ENCODE measurements around the gene CIBAR2. TPM values are rescaled to one million over a fixed set of nuclear protein-coding genes. Genes with fewer than 3 reads are reported as not detected.
A peak's percentile ranks its signal among the peaks of the same experiment; 100 is the strongest.
"Not testable (repeated sequence)": the region's sequence is repeated elsewhere in the genome, so short reads cannot be mapped to it uniquely, and the experiment has no call there.

CIBAR2 gene
- total RNA-seq, 1 donor from 2014 or later: not detected

DNA sequence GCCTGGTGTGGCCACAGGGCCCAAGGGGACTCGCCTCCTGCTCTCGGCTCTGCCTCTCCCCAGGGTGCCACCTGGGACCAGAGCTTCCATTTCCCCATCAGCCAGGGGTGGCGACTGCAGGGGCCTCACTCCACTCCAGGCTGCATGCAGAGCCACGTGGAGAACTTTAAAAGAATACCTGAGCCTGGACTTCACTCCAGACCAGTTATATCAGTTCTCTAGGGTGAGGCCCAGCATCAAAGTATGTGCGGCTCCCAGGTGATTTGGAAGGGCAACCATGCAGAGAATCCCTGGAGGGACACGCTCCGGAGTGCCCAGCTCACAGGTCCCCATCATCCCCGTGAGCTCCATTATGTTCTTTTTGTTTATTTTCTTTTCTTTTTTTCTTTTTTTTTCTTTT, 44.8 kb downstream of the CIBAR2 start:
- DNase-seq (ENCODE audit: low spot score) (no peak), ATAC-seq (no peak)

- DNase-seq (ENCODE audit: low spot score): no peak
- ATAC-seq: no peak
These were observed 45.2 kb downstream of the CIBAR2 start for GRCh38 chr16:85067024-85067423.

GRCh38 chr16:85066346-85066885, 45.9 kb downstream of the CIBAR2 start:
- ATAC-seq (no peak), DNase-seq (ENCODE audit: low spot score) (no peak)

- ATAC-seq: no peak
- no peak for DNase-seq (ENCODE audit: low spot score)
These were observed 47.2 kb downstream of the CIBAR2 start for GRCh38 chr16:85065099-85065498.

DNA sequence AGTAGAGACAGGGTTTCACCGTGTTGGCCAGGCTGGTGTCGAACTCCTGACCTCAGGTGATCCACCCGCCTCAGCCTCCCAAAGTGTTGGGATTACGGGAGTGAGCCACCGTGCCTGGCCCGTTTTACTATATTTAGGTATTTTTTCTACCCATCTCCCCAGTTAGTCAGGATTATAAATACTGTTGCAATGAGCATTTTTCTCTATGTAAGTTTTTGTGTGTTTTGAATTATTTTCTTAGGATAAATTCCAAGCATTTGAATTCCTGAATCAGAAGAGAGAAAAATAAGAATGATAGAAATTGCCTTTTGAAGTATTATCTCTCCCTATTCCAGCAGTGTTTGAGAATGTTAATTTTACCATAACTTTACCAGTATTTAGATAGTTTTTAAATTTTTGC, 48.1 kb downstream of the CIBAR2 start:
- DNase-seq (ENCODE audit: low spot score) (no peak), ATAC-seq (no peak)

DNA sequence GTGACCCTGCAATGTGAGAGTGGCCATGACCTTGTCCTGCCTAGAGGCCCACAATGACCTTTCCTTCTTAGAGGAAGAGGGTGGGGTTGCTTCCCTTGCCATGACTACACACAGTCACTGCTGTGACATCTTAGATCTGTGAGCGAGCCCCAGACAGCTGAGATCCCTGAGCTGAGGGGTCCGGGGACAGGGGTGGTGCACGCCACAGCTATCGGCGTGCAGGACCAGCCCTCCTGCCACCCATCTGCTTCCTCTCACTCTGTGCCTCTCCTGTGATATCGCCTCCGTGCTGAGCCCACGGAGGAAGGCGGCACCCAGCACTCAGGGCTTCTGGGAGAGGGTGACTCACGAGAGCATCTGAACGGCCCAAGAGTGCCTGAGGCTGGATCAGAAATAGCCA, 49.4 kb downstream of the CIBAR2 start:
- no peak for DNase-seq (ENCODE audit: low spot score)
- ATAC-seq: no peak

- DNase-seq (ENCODE audit: low spot score) (no peak), ATAC-seq (no peak)
These were observed 49.9 kb downstream of the CIBAR2 start for GRCh38 chr16:85062323-85062722.

- DNase-seq (ENCODE audit: low spot score) (peak; percentile 56), ATAC-seq (peak; percentile 37)
These were observed 50.7 kb downstream of the CIBAR2 start for GRCh38 chr16:85061566-85061965.

DNA sequence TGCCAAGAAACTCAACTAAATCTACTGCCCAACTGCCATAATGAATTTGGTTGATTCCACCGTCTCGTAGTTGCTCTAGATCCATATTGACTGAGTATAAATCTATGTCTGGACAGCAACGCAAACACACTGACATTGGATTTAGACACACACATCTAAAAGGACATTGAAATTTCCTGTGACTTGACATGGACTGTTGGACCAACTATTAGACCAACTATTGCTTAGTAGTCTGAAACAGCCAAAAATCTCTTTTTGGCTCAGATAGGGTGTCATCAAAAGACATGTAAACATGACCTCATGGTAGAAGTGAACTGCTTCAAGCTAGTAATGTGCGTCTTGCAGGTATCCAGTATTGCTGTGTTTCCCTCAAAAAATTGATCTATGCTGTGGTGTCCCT, 53.4 kb downstream of the CIBAR2 start:
- peak; percentile 62 for ATAC-seq

DNA sequence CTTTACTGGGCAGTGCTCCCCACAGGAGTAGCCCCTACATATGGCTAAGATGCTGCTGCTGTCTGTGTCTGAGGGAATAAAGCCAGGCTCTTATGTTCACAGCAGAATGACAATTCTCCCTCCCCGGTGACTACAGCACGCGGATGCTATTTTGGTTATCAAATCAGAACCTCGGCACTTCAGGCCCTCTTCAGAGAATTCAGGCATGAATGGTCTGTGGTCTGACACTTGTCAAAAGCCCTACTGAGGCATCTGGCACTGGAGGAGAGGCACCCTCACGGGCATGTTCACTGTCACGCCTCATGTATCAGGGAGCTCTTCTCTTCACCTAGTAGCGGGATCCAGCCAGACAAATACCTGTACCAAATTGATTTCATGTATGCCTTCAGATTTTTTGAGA, 54.3 kb downstream of the CIBAR2 start:
- DNase-seq (ENCODE audit: low spot score): no peak

More for the DNA sequence above, 53.4 kb downstream of the CIBAR2 start:
- no peak for DNase-seq (ENCODE audit: low spot score)

DNA sequence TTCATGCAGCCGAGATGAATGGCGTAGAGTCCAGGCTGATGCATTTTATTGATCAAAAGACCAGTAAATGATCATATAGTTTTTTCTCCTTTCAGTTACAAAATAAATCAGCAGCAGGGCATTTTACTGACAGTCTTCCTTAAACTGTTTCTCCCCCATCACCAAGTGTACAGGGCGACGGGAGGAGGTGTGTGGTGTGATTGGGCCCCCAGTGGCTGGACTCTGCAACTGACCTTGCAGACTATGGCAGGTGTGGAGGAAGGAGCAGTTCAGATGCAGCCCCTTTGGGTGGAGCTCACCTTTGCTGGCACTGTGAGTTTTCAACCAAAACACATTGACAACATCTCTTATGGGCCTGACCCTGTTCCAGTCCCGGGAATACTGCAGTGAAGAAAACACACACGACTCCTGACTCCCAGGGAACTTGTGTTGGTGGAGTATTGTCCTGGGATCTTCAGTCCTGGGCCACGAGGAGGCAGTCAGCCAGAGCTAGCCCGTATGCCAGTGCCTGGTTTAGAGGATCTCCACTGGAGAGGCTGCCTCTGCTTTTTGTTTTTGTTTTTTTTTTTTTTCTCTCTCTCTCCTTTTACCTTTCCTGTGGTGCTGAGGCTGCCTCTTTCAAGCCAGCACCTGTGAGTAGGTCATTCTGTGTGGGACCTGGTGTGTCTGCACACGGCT, 54.9 kb downstream of the CIBAR2 start:
- ATAC-seq: no peak
- DNase-seq (ENCODE audit: low spot score): no peak

More for the DNA sequence above, 54.3 kb downstream of the CIBAR2 start:
- ATAC-seq: no peak

GRCh38 chr16:85056211-85056748, 56.0 kb downstream of the CIBAR2 start:
- DNase-seq (ENCODE audit: low spot score) (no peak), ATAC-seq (peak; percentile 24)

DNA sequence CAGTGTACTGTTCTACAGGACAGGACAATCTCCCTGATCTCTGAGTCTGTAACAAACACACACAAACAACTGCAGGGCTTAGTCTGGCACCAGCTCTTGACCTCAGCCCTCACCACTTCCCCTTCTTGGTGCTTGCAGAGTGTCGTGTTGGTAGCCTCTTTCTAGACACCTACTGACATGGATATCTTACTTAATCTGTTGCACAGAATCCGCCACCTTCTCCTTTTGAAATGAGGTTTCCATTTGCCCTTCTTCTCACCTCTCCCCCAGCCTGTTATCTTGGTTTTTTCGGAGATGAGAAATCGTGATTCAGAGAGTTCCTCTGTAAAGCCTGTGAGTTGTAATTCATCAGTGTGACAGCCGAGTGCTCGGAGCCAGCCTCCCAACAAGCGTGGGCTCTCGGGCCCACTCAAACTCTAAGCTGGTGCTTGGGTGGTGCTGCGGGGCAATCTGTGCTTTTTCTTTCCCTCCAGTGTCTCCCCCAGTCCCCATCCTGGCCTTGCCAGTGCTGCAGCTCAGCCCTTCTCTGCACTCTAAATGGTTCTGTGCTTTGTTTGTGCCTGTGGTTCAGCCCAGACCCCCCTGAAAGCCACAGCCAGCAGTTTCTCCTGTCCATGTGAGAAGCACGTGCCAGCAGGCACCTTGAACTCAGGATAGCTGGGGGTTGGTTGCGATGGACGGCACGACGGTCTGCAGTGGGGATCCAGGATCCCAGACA, 56.6 kb downstream of the CIBAR2 start:
- DNase-seq (ENCODE audit: low spot score) (no peak), ATAC-seq (peak; percentile 86)

DNA sequence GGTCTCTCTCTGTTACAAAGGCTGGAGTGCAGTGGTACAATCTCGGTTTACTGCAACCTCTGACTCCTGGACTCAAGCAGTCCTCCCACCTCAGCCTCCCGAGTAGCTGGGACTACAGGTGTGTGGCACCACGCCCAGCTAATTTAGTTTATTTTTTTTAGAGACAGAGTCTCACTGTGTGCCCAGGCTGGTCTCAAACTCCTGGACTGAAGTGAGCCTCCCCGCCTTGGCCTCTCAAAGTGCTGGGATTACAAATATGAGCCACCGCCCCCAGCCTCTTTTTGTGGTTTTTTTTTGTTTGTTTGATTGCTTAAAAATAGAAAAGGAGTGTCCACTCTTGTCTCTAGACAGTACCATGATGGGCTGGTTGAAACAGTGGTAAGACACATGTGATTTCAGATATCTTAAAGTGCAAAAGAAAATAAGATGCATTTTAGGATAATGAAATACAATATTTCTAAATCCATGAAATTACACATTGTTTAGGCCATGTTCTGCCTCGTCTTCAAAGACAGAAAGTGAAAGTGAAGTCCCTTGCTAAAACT, 57.3 kb downstream of the CIBAR2 start:
- ATAC-seq: no peak
- no peak for DNase-seq (ENCODE audit: low spot score)

DNA sequence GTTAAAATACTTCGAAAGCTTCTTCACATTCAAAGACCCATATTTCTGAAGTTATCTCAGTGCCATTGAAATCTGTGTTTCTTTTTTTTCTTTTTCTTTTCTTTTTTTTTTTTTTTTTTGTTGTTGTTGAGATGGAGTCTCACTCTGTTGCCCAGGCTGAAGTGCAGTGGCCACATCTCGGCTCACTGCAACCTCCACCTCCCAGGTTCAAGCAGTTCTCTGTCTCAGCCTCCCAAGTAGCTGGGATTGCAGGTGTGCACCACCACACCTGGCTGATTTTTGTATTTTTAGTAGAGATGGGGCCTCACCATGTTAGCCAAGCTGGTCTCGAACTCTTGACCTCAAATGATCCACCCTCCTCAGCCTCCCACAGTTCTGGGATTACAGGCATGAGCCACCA, 58.0 kb downstream of the CIBAR2 start:
- DNase-seq (ENCODE audit: low spot score); ATAC-seq: not testable (repeated sequence)

DNA sequence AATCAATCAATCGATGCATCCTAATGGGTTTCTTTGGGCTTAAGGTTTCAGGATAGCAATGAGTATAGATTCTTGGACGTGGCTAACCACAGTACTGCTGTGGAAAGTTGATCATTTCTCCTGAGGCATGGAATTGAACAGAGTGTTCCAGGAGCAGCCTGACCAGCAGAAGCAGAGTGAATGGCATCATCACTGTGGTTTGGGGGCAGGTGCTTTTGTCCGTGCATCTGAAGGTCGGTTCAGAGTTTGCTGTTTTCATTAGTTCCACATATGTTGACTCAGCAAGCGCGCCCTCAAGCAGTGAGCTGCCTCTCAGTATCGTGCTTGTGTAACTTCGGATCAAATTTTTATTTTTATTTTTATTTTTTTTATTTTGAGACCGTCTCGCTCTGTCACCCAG, 59.7 kb downstream of the CIBAR2 start:
- ATAC-seq (no peak), DNase-seq (ENCODE audit: low spot score) (no peak)

DNA sequence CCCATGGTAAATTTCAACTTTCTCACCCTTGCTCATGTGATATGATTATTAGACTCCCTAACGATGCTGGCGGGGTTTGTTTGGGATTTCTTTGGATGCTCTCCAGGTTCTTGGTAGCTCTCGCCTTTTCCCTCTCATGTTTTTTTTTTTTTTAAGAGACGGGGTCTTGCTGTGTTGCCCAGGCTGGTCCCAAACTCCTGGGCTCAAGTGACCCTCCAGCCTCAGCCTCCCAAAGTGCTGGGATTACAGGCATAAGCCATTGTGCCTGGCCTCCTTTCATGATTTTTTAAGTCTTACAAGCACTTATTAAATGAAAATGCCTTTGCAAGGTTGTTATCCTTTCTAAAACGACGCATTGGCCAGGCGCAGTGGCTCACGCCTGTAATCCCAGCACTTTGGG, 60.6 kb downstream of the CIBAR2 start:
- DNase-seq (ENCODE audit: low spot score): no peak

DNA sequence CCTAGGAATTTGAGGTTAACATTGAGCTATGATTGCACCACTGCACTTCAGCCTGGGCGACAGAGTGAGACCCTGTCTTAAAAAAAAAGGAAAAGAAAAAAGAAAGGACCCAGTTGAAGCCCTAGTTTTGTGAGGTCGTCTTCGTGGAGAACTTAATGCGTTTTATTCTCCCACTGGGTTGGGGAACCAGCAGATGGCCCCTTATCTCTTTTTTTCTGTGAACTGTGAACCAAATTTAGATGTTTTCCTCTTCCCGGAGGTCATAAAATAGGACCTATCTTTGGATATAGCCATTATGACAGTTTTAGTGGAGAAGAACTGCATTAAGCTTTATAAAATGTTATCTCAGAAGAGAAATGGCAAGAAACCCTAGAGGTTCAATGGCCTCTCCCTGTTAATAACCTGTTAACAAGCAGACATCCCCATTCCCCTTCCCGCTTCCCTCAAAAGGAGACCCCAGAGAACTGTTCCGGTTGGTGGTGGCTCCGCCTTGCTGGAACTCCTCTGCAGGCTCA, 61.1 kb downstream of the CIBAR2 start:
- no peak for DNase-seq (ENCODE audit: low spot score)
- ATAC-seq: no peak

More for the DNA sequence above, 60.6 kb downstream of the CIBAR2 start:
- ATAC-seq: no peak

DNA sequence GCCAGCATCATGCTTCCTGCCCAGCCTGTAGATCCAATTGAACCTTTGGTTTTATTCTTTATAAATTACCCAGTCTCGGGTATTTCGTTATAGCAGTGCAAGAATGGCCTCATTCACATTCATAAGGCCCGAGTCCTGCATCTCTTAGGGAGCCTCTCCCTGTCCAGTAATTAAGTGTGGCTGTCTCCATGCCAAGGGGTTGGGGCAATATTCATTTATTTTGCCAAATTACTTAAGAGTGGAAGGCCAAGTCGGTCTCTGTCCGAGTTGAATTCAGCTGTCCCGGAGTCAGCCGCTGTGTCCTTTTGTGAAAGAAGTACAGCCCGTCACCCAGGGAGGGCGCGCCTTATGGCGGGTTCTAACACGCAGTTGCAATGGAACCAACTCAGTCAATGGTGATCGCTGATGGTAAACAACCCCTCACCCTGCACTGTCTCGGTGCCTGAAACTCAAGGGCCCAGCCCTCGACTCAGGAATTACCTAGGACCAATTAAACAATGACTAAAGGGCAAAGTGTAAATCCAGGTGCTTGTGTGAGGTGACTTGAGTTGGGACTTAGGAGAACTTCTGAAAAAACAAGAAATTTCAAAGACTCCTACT, 62.5 kb downstream of the CIBAR2 start:
- ATAC-seq (no peak), DNase-seq (ENCODE audit: low spot score) (no peak)

DNA sequence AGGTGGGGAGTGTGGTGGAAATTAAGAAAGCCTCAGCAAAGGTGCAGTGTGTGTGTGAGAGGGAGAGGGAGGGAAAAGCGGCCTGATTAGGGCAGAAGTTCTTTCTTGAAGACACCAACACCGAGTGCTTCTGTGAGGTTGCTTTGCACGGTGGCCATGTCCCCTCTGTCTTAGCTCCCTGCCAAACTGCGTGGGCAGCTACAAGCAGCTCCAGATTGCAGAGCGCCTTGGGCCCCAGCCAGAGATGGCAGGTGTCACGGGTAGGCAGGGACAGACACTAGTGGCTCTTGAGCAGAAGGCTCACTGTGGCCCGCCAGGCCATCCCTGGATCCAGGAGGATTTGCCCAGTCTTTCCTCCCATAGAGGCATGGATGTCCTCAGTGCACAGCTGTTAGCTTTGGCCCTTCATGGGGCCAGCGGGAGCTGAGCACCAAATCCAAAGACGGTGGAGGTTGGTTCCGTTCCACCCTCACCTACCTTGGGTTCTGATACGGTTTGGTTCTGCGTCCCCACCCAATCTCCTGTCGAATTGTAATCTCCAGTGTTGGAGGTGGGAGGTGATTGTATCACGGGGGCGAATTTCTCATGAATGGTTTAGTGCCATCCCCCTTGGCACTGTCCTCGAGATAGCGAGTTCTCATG, 63.2 kb downstream of the CIBAR2 start:
- ATAC-seq (no peak), DNase-seq (ENCODE audit: low spot score) (no peak)

Data from left lobe of liver (tissue), 2 donors.